Measurements from ENCODE around the gene MORN3. TPM values are rescaled to one million over a fixed set of nuclear protein-coding genes. Genes with fewer than 3 reads are reported as not detected.

The MORN3 gene
- total RNA-seq, 4 donors from 2014 or later: 0.40 to 2.3 (median 1.1) TPM

Small RNA genes lying within 50 kb of the gene (small RNA-seq; reads per million reads assigned to genes)
- not detected for gene RNU6-1004P

Other genes with a start within 250 kb of the MORN3 start
- gene KDM2B, start 88.6 kb downstream of the MORN3 start, total RNA-seq: 10 to 100 TPM; 15.5 to 32.1 (median 21.2) TPM
- gene ORAI1, start 43.1 kb downstream of the MORN3 start, total RNA-seq: 10 to 100 TPM; 12.7 to 27.1 (median 17.0) TPM
- gene TMEM120B, start 43.1 kb upstream of the MORN3 start, total RNA-seq: 10 to 100 TPM; 12.5 to 15.4 (median 14.2) TPM
- gene RHOF, start 124.0 kb upstream of the MORN3 start, total RNA-seq: 100 to 1,000 TPM in 1 of 4 donors, 10 to 100 TPM in 3; 22.8 to 105 (median 69.9) TPM
- gene SETD1B, start 134.4 kb upstream of the MORN3 start, total RNA-seq: 10 to 100 TPM in 3 of 4 donors, 1 to 10 TPM in 1; 7.3 to 16.5 (median 11.7) TPM
- 1 to 10 TPM in 1 of 4 donors, under 1 TPM in 2, not detected in 1; 0.39 to 1.2 (median 0.78) TPM for gene HPD, start 189.2 kb upstream of the MORN3 start, total RNA-seq
- gene PSMD9, start 219.1 kb upstream of the MORN3 start, total RNA-seq: 100 to 1,000 TPM in 2 of 4 donors, 10 to 100 TPM in 2; 67.9 to 149 (median 97.4) TPM
- gene CFAP251, start 248.9 kb upstream of the MORN3 start, total RNA-seq: 10 to 100 TPM; 17.7 to 27.0 (median 23.7) TPM